ENCODE results near the gene IRF1.

- TF ChIP-seq POLR2A (IDR thresholded peaks at IDR 0.05; ENCODE audit: low read depth) (no peak), EP300 (IDR thresholded peaks at IDR 0.05) (no peak), CTCF (IDR thresholded peaks at IDR 0.05) (no peak)
Measured at GRCh38 chr5:132528021-132528420, 37.4 kb upstream of the IRF1 start.
